ENCODE results near the gene ST6GALNAC3.

ST6GALNAC3 gene

GRCh38 chr1:76170513-76170912 is 96.0 kb downstream of the ST6GALNAC3 start:
- no peak for TF ChIP-seq JUND (IDR thresholded peaks at IDR 0.05; ENCODE audit: low read depth)
- no peak for DNase-seq (ENCODE audit: low read depth in 1 of 2, low spot score in 1 of 2)
- in situ Hi-C loops (cut with HindIII; ENCODE audit: low pct_unique_long_range_greater_than_20kb, low sequenced_read_pairs), result no loop called here

- TF ChIP-seq JUND (IDR thresholded peaks at IDR 0.05; ENCODE audit: low read depth), result no peak
- no peak for DNase-seq (ENCODE audit: low read depth in 1 of 2, low spot score in 1 of 2)
- in situ Hi-C loops (cut with HindIII; ENCODE audit: low pct_unique_long_range_greater_than_20kb, low sequenced_read_pairs), result no loop called here
Observed at GRCh38 chr1:76176000-76176399, 101.5 kb downstream of the ST6GALNAC3 start.

- DNase-seq (ENCODE audit: low read depth in 1 of 2, low spot score in 1 of 2), result no peak
- in situ Hi-C loops (cut with HindIII; ENCODE audit: low pct_unique_long_range_greater_than_20kb, low sequenced_read_pairs), result no loop called here
- no peak for TF ChIP-seq JUND (IDR thresholded peaks at IDR 0.05; ENCODE audit: low read depth)
Observed at GRCh38 chr1:76177615-76178014, 103.1 kb downstream of the ST6GALNAC3 start.

GRCh38 chr1:76179219-76179698 is 104.7 kb downstream of the ST6GALNAC3 start:
- no peak for DNase-seq (ENCODE audit: low read depth in 1 of 2, low spot score in 1 of 2)
- in situ Hi-C loops (cut with HindIII; ENCODE audit: low pct_unique_long_range_greater_than_20kb, low sequenced_read_pairs), result no loop called here
- no peak for TF ChIP-seq JUND (IDR thresholded peaks at IDR 0.05; ENCODE audit: low read depth)

GRCh38 chr1:76185207-76185606 is 110.7 kb downstream of the ST6GALNAC3 start:
- in situ Hi-C loops (cut with HindIII; ENCODE audit: low pct_unique_long_range_greater_than_20kb, low sequenced_read_pairs), result no loop called here
- DNase-seq (ENCODE audit: low read depth in 1 of 2, low spot score in 1 of 2), result no peak
- TF ChIP-seq JUND (IDR thresholded peaks at IDR 0.05; ENCODE audit: low read depth), result no peak

GRCh38 chr1:76186554-76187170 is 112.1 kb downstream of the ST6GALNAC3 start:
- DNase-seq (ENCODE audit: low read depth in 1 of 2, low spot score in 1 of 2), result no peak
- in situ Hi-C loops (cut with HindIII; ENCODE audit: low pct_unique_long_range_greater_than_20kb, low sequenced_read_pairs), result no loop called here
- TF ChIP-seq JUND (IDR thresholded peaks at IDR 0.05; ENCODE audit: low read depth), result no peak

- no peak for TF ChIP-seq JUND (IDR thresholded peaks at IDR 0.05; ENCODE audit: low read depth)
- no peak for DNase-seq (ENCODE audit: low read depth in 1 of 2, low spot score in 1 of 2)
- in situ Hi-C loops (cut with HindIII; ENCODE audit: low pct_unique_long_range_greater_than_20kb, low sequenced_read_pairs), result no loop called here
Observed at GRCh38 chr1:76187436-76187835, 112.9 kb downstream of the ST6GALNAC3 start.

- in situ Hi-C loops (cut with HindIII; ENCODE audit: low pct_unique_long_range_greater_than_20kb, low sequenced_read_pairs), result no loop called here
- no peak for TF ChIP-seq JUND (IDR thresholded peaks at IDR 0.05; ENCODE audit: low read depth)
- no peak for DNase-seq (ENCODE audit: low read depth in 1 of 2, low spot score in 1 of 2)
Observed at GRCh38 chr1:76189310-76189709, 114.8 kb downstream of the ST6GALNAC3 start.

GRCh38 chr1:76190749-76191424 is 116.3 kb downstream of the ST6GALNAC3 start:
- TF ChIP-seq JUND (IDR thresholded peaks at IDR 0.05; ENCODE audit: low read depth), result no peak
- DNase-seq (ENCODE audit: low read depth in 1 of 2, low spot score in 1 of 2), result no peak
- in situ Hi-C loops (cut with HindIII; ENCODE audit: low pct_unique_long_range_greater_than_20kb, low sequenced_read_pairs), result no loop called here

- no peak for DNase-seq (ENCODE audit: low read depth in 1 of 2, low spot score in 1 of 2)
- TF ChIP-seq JUND (IDR thresholded peaks at IDR 0.05; ENCODE audit: low read depth), result no peak
- in situ Hi-C loops (cut with HindIII; ENCODE audit: low pct_unique_long_range_greater_than_20kb, low sequenced_read_pairs), result no loop called here
Observed at GRCh38 chr1:76191561-76191960, 117.0 kb downstream of the ST6GALNAC3 start.

GRCh38 chr1:76198452-76198851 is 123.9 kb downstream of the ST6GALNAC3 start:
- no peak for DNase-seq (ENCODE audit: low read depth in 1 of 2, low spot score in 1 of 2)
- no peak for TF ChIP-seq JUND (IDR thresholded peaks at IDR 0.05; ENCODE audit: low read depth)
- in situ Hi-C loops (cut with HindIII; ENCODE audit: low pct_unique_long_range_greater_than_20kb, low sequenced_read_pairs), result no loop called here

- in situ Hi-C loops (cut with HindIII; ENCODE audit: low pct_unique_long_range_greater_than_20kb, low sequenced_read_pairs), result no loop called here
- no peak for DNase-seq (ENCODE audit: low read depth in 1 of 2, low spot score in 1 of 2)
- no peak for TF ChIP-seq JUND (IDR thresholded peaks at IDR 0.05; ENCODE audit: low read depth)
Observed at GRCh38 chr1:76202670-76203069, 128.1 kb downstream of the ST6GALNAC3 start.

- in situ Hi-C loops (cut with HindIII; ENCODE audit: low pct_unique_long_range_greater_than_20kb, low sequenced_read_pairs), result no loop called here
- TF ChIP-seq JUND (IDR thresholded peaks at IDR 0.05; ENCODE audit: low read depth), result no peak
- DNase-seq (ENCODE audit: low read depth in 1 of 2, low spot score in 1 of 2), result no peak
Observed at GRCh38 chr1:76203127-76203526, 128.6 kb downstream of the ST6GALNAC3 start.

All from T47D (cell line).